ENCODE measurements around the gene COG2.
"Not testable (repeated sequence)": the region's sequence is repeated elsewhere in the genome, so short reads cannot be mapped to it uniquely, and the experiment has no call there.

The COG2 gene

DNA sequence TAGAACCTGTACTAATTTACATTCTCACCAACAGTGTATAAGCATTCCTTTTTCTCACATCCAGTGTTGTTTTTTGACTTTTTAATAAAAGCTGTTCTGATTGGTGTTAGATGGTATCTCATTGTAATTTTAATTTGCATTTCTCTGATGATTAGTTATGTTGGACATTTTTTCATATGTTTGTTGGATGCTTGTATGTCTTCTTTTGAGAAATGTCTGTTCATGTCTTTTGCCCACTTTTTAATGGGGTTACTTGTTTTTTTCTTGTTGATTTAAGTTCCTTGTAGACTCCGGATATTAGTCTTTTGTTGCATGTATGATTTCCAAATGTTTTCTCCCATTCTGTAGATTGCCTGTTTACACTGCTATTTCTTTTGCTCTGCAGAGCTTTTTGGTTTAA is 8.0 kb downstream of the COG2 start:
- H3K4me3 ChIP-seq (ENCODE audit: low read length), result no peak overlapping the region
- TF ChIP-seq, protein P1, sequence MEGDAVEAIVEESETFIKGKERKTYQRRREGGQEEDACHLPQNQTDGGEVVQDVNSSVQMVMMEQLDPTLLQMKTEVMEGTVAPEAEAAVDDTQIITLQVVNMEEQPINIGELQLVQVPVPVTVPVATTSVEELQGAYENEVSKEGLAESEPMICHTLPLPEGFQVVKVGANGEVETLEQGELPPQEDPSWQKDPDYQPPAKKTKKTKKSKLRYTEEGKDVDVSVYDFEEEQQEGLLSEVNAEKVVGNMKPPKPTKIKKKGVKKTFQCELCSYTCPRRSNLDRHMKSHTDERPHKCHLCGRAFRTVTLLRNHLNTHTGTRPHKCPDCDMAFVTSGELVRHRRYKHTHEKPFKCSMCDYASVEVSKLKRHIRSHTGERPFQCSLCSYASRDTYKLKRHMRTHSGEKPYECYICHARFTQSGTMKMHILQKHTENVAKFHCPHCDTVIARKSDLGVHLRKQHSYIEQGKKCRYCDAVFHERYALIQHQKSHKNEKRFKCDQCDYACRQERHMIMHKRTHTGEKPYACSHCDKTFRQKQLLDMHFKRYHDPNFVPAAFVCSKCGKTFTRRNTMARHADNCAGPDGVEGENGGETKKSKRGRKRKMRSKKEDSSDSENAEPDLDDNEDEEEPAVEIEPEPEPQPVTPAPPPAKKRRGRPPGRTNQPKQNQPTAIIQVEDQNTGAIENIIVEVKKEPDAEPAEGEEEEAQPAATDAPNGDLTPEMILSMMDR (conservative IDR thresholded peaks at IDR 0.05; ENCODE audit: low read depth, low read length), result no peak
- DNase-seq (ENCODE audit: low read depth), result no peak

DNA sequence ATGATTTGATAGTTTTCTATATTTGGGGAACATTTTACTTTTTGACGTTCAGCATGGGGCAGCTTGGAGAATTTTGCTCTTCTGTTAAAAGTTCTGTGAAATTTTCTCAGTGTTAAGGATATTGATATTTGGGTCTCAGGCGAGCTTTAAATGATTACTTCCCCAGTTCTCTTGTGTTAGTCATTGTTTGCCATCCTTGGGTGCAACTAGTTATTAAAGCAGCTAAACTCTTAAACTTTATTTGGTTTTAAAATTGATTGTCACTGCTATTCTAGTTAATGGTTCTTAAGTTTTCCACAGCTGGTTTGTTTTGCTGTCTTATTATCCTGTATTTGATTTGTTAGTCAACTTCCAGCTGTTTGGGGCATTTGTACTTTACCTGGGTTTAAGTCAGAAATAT is 9.0 kb downstream of the COG2 start:
- TF ChIP-seq, protein P1 (conservative IDR thresholded peaks at IDR 0.05; ENCODE audit: low read depth, low read length), result no peak
- DNase-seq (ENCODE audit: low read depth), result no peak

DNA sequence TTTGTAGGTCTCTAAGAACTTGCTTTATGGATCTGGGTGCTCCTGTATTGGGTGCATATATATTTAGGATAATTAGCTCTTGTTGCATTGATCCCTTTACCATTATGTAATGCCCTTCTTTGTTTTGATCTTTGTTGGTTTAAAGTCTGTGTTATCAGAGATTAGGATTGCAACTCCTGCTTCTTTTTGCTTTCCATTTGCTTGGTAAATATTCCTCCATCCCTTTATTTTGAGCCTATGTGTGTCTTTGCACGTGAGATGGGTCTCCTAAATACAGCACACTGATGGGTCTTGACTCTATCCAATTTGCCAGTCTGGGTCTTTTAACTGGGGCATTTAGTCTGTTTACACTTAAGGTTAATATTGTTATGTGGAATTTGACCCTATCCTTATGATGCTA is 14.4 kb downstream of the COG2 start:
- H3K4me3 ChIP-seq (ENCODE audit: low read length); DNase-seq (ENCODE audit: low read depth): not testable (repeated sequence)

More for the DNA sequence above, 9.0 kb downstream of the COG2 start:
- H3K4me3 ChIP-seq (ENCODE audit: low read length), result no peak overlapping the region

DNA sequence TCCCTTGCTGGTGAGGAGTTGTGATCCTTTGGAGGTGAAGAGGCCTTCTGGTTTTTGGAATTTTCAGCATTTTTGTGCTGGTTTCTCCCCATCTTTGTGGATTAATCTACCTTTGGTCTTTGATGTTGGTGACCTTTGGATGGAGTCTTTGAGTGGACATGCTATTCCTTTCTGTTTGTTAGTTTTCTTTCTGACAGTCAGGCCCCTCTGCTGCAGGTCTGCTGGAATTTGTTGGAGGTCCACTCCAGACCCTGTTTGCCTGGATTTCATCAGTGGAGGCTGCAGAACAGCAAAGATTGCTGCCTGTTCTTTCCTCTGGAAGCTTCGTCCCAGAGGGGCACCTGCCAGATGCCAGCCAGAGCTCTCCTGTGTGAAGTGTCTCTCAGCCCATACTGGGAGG is 15.8 kb downstream of the COG2 start:
- not testable (repeated sequence) for H3K4me3 ChIP-seq (ENCODE audit: low read length); DNase-seq (ENCODE audit: low read depth)

DNA sequence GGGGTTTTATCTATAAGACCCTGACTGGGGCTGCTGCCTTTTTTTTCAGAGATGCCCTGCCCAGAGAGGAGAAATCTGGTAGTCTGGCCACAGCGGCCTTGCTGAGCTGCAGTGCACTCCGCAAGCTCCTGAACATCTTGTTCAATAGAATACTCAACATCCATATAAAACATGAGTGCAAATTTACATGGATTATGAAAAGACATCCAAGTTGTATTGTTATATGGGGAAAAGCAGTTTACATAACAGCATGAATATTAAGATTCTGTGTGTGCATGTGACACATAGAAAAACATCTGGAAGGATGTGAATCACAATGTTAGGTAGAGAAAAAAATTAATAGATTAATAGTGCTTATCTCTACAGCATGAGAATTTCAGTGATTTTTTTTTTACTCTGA is 16.4 kb downstream of the COG2 start:
- TF ChIP-seq, protein P1 (conservative IDR thresholded peaks at IDR 0.05; ENCODE audit: low read depth, low read length), result no peak
- H3K4me3 ChIP-seq (ENCODE audit: low read length), result no peak overlapping the region
- DNase-seq (ENCODE audit: low read depth), result no peak

DNA sequence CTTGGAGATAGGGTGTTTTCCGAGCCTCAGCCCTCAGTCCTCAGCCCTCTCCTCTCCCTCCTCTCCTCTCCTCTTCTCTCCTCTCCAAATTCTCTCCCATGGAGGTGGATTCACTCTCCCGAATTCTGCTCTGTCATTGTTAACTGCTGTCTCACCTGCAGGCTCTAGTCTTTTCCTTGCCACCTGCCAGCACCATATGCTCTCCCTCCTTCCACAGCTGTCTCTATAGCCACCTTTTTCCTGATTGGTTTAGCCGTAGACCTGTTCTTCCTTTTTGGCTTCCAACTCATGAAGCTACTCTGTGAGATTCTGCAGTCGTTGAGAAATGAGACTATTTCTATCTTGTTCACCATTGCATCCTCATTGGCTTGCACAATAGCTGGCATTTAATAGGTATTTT is 19.7 kb downstream of the COG2 start:
- H3K4me3 ChIP-seq (ENCODE audit: low read length), result no peak overlapping the region
- TF ChIP-seq, protein P1 (conservative IDR thresholded peaks at IDR 0.05; ENCODE audit: low read depth, low read length), result no peak
- DNase-seq (ENCODE audit: low read depth), result no peak

DNA sequence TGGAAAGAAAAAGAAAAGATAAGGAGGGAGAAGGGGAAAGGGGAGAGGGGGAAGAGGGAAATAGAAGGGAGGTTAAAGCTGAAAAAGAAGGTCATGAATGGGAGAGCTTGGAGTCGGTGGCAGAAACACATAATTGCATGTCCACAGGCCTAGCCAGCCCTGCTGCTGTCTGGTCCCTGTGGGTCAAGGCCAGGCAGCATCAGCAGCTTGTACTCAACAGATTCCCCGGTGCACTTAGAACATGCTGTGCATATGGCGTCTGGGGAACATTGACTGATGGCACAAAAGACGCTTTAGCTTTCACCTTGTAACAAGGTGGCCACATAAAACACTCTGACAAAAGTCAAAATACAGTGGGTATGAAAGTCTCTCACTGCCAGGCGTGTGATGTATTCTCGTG is 25.9 kb downstream of the COG2 start:
- H3K4me3 ChIP-seq (ENCODE audit: low read length), result no peak overlapping the region
- TF ChIP-seq, protein P1 (conservative IDR thresholded peaks at IDR 0.05; ENCODE audit: low read depth, low read length), result no peak

DNA sequence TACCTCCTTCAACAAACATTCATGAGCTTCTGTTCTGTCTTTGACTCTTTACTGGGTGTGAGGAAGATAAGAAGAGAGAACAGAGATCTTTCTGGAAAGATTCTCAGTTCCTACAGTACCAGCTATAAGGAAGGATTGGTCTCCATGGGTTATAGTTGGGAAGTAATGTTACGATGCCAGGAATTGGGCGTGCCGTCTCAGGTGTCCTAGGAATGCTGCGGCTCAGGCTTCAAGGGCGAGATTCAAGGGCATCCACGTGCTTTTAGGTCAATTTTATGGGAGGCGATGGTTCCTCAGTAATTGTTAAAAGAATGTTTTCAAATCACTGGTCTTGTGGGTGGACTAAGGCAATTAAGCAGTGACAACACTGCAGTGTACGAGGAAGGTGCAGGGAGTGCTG is 27.3 kb downstream of the COG2 start:
- TF ChIP-seq, protein P1 (conservative IDR thresholded peaks at IDR 0.05; ENCODE audit: low read depth, low read length), result no peak
- no peak overlapping the region for H3K4me3 ChIP-seq (ENCODE audit: low read length)
- no peak for DNase-seq (ENCODE audit: low read depth)

More for the DNA sequence above, 25.9 kb downstream of the COG2 start:
- DNase-seq (ENCODE audit: low read depth), result no peak

Measured in retinal pigment epithelial cell (primary cell).